Suprapubic skin (tissue), 4 donors: ENCODE data around the gene CD36.

Source experiments
- CTCF ChIP-seq, 2 donors: fragments of 200-600 bp in 1 of 2; fragments of 450-650 bp in 1 of 2; sonication (generic) in 1 of 2; IDR thresholded peaks; one replicate each; pipeline ENCODE4 v1.5.1; 2016 to 2019; ENCODE audit warnings: antibody characterized with exemption in 2 of 2, mild to moderate bottlenecking in 1 of 2, moderate library complexity in 1 of 2
- EP300 ChIP-seq: sonication (generic); formaldehyde crosslinking; IDR thresholded peaks from one replicate; pipeline ENCODE4 v1.6.1; 2017; ENCODE audit warnings: antibody characterized with exemption
- POLR2A ChIP-seq, 2 donors: fragments of 450-650 bp; IDR thresholded peaks; one replicate each; pipeline ENCODE4 v1.6.1; 2017; ENCODE audit warnings: antibody characterized with exemption in 2 of 2, mild to moderate bottlenecking in 2 of 2, moderate library complexity in 2 of 2
- POLR2AphosphoS5 ChIP-seq, 3 donors: sonication (generic); formaldehyde crosslinking; IDR thresholded peaks; one replicate each; pipeline ENCODE4 v1.6.1; 2017; ENCODE audit warnings: antibody characterized with exemption in 3 of 3

- no peak for TF ChIP-seq CTCF (IDR thresholded peaks at IDR 0.05)
- TF ChIP-seq POLR2AphosphoS5 (IDR thresholded peaks at IDR 0.05) = no peak
- no peak for TF ChIP-seq POLR2A (IDR thresholded peaks at IDR 0.05)
- TF ChIP-seq EP300 = no peak
Measured at GRCh38 chr7:80632819-80633218, 5.6 kb upstream of the CD36 start.
